NOMO-1 treated with dmso at 0.1 percent for 144 hours (cell line): ENCODE results near the gene PIEZO1.
A peak's percentile ranks its signal among the peaks of the same experiment; 100 is the strongest.

Source experiments
- DNase-seq: peaks from one replicate; lab custom pipeline; 2025; ENCODE audit not compliant: unreplicated experiment; lab: John Stamatoyannopoulos, UW

Gene PIEZO1

DNA sequence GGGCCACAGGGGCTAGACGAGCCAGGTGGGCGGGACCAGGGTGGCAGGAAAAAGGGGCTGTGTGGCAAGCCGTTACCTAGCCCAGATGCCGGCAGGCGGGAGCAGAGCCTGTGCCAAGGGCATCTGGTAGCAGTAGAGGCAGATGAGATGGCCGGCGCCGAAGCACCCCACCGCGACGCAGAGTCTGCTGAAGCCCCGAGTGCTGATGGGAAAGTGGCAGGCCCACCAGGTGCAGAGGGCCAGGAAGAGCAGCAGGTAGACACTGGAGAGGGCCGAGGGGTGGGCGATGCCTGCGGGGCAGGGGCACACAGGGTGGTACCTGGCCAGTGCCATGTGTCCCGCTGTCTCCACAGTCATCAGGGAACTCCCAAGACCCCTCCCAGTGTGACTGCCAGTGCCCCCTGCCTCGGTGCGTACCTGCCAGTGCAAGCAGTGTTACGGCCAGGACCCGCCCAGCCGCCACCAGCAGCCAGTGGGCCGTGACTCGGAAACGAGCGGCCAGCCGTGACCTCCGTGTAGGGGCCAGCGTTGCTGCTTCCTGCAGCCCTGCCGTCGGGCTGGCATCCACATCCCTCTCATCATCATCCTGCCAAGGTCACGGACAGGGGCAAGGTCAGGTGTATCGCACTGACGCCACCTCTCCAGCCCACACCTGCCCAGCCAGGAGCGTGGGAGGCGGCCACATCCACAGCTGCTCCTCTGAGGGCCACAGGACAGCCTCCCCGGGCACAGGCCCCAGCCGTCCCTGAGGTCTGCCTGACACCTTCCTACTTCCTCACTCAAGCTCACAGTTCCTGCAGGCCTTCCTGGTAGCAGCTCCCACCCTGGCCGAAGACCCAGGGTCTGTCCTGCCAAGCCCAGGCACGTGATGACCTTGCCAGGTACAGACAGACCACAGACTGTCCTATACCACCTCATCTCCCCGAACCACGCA, 46.6 kb downstream of the PIEZO1 start:
- DNase-seq: no peak

DNA sequence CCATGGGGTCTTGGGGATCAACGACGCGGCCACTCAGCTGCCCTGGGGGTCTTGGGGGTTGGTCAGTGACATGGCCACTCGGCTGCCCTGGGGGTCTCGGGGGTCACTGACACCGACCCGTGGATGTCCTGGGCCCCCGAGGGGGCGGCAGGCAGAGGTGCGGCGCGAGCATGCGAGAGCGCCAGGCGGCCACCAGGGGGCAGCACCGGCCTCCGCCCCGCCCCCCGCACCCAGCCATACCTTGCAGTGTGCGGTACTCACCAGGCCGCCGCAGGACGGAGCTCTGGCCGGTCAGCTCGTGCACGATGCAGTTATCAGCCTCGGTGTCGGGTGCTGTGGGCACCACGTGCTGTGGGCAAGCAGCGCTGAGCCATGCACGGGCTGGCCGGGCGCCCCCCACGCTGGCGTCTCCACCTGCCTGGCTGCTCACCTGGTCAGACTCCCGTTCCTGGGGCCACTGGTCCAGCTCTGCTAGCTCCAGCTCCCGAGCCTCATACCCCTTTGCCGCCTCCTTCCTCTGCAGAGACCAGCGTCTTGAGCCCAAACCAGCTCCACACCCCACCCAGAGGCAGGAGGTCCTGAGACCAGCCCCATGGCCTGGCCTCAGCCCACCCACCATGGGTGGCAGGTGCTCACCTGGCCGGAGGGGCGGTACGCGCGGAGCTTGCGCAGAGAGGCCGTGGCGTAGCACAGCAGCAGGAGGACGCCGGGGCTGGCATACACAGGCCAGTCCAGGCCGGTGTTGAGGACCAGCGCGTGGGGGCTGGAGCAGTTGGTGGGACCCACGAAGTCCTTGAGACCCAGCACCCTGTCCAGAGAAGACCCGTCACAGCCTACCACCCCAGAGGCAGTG, 47.5 kb downstream of the PIEZO1 start:
- peak; percentile 76 for DNase-seq

DNA sequence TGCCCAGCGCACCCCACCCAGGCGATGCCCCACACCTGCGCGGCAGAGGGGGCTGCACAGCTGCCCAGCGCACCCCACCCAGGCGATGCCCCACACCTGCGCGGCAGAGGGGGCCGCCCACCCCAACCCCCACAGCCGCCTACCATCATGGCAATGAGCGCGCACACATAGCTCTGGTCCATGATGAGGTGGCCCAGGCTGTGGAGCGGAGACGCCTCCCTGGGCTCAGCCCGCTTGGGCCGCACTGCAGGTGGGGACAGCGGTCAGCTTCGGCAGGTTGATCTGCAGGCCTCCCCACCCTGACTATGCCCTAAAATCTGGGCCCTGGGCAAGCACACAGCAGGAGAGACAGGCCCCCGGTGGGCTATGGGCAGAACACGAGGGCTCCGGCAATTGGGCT, 48.5 kb downstream of the PIEZO1 start:
- DNase-seq: no peak

DNA sequence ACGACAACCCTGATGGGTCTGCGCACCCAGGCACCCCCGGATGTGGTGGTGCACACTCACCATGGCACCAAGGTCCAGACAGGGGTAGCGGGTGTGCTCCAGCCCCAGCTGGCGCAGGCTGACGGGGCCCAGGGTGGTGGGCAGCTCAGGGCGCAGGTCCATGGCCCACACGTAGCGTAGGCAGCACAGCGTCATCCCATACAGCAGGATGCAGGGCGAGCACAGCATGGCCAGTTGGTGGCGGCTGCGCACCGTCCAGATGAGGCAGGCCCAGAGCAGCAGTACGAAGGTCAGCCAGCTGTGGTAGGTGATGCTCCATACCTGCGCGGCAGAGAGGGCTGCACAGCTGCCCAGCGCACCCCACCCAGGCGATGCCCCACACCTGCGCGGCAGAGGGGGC, 48.9 kb downstream of the PIEZO1 start:
- DNase-seq: no peak

DNA sequence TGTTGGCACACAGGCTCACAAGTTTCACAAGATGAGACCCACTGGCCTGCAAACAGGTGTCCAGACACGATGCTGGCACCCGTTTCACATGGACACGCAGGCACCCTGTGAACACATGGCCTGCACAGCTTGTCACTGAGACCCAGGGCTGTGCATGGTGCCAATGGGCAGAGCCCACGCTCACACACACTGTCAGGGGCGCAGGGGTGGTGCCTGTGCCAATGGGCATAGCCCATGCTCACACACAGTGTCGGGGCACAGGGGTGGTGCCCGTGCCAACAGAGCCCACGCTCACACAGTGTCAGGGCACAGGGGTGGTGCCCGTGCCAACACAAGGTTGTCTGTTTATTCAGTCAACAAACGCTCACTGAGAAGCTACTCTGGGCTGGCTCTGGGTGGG, 49.4 kb downstream of the PIEZO1 start:
- DNase-seq: no peak

DNA sequence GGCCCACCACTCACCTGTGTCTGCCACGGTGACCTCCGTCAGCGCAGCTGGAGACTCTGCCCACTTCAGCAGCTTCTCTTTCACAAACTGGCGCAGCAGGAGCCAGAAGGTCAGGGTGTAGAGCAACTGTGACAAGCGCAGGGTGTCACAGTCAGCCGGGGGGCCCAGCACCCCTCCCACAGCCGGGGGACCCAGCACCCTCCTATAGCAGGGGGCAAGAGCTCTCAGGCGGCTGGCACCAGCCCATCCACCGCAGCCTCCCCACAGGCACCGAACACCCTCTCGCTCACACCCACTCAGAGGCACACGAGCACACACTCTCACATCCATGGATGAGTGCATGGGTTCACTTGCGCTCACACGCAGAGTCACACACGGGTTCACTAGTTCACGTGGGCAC, 49.9 kb downstream of the PIEZO1 start:
- DNase-seq: no peak

DNA sequence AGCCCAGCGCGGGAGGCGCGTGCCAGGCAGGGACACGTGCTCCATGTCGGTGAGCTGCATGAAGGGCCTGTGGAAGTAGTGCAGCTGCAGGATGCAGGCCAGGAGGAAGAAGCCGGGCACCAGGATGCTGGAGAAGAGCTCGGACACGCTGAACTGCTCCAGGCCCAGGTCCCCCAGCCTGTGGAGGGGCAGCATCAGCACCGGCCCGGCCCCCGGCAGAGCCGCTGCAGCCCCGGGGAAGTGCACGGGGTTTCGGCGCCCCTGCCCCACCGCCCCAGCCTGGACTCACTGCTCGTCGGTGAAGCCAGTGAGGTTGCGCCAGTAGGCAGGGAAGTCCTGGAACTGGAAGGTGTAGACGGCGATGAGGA, 50.7 kb downstream of the PIEZO1 start:
- DNase-seq: no peak

DNA sequence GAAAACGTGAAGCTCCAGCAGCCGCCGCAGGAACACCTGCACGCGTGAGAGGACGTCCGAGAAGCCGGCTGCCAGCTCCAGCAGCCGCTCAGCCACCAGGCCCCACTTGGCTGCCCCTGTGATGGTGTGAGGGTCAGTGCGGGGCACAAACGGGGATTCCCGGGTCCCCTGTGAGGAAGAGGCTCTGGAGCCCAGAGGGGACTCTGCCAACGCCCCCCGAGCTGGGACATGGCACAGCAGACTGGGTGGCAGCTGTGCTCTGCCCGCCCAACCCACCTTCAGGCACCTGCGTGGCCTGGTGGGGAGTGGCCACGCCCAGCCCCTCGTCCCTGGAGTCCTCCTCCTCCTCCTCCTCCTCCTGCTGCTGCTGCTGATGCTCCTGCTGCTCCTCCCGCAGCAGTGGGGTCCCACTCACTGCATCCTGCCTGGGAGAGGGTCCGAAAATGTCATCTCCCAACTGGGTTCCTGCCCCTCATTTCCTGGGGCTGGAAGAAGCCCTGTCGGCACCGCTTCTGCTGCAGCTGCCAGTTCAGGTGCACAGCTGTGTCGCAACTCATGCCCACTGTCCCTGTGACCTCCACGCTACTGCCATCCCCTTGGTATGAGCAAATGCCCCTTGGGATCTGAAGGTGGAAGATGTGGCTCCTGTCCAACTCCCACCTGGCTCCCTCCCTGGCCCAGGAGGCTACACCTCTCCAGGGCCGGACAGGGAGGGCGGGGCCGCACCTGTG, 51.2 kb downstream of the PIEZO1 start:
- DNase-seq: no peak

DNA sequence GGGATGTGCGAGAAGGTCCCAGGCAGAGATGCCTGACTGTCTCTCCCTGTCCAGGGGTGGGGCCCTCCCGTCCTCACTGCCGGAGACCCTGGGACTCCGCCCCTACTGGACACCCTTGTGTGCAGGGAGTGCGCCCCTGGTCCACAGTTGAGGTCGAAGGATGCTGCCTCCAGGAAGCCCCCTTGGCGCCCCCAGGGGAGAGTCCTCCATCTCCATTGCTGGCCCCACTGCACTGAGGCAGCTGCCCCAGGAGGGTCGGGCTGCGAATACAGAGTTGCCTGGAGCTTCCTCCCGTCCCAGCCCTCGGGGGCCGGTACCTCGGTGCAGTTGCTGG, 52.1 kb downstream of the PIEZO1 start:
- no peak for DNase-seq

DNA sequence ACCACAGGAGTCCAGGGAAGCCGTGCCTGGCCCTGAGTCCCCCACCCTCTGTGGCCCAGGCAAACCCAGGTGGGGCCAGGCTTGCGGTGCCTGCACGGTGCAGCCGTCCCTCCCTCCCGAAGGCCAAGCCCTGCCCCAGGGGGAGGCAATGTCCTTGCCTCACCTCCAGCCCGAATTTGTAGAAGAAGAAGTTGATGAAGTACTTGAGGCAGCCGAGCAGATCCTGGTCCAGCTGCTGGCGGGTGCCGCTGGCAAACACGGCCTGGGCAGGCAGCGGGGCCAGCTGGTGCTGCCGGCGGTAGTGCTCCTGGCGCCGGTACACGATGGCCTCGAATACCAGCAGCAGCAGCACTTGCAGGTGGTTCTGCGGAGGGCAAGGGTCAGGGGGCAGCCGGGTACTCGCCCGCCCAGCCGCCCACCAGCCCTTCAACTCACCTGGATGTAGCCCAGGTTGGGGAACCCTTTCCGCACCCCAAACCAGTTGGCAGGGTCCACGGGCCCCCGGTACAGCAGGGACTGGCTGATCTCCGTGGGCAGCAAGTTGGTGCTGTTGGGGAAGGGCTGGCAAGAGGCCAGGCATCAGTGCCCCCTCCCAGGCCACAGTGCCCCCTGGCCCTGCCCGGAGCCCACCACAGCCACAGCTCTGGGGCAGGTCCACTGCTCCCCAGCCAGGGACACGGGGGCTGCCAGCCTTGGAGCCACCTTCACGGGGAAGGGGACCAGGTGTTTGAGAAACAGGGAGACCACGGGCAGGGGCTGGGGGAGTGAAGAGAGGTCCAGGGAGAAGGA, 52.7 kb downstream of the PIEZO1 start:
- DNase-seq: no peak

DNA sequence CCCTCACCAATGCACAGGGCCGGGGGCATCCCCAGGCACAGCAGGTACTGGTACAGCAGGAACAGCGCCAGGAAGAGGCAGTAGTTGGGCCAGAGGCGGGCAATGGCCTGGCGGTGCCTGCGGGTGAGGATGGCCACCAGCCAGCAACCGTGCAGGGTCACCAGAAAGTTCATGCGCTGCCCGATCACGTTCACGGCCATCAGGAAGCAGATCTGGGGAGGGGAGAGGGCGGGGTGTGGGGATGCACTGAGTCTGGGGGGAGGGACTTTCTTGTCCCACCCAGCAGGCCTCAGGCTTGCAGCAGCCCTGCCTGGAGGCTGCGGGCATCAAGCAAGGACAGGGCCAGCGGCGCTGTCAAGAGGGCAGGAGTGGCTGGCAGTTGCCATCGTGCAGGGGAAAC, 53.3 kb downstream of the PIEZO1 start:
- no peak for DNase-seq

DNA sequence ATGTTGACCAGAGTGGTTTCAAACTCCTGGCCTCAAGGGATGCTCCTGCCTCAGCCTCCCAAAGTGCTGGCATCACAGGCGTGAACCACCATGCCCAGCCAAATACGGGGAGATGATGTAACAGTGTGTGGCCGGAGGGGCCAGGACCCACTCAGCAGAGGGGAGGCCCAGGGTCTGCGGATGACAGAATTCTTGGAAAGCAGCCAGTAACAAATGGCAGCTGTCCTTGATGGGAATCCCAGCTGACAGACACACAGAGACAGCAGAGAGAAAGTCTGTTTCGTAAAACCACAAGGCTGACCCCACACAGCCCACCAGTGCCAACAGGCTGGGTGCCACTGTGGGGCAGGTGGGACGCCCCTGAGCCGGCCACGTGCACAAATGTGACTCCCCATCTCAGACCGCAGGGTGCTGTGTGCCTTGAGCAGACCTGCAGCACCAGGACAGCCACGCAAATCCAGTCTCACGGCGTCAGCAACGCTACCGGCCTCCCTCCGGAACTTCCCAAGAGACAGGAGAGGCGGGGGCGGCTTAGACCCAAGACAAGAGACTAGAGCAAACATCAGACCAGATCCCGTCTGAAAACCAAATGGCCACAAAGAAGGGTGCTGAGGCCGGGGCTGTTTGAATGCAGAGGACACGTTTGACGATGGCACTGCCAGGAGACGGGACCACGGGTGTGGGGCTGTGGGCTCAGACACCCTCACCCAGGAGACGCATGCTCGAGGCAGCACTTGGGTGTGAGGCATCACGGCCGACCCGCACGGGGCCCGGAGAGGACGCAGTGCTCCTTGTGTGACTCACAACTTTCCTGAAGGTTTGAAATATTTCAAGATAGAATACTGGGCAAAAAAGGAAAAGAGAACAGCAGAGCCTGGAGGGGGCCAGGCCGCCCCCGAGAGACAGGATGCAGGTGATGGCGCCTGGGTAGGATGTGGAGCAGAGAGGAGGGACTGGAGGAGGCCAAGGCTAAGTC, 54.1 kb downstream of the PIEZO1 start:
- no peak for DNase-seq

DNA sequence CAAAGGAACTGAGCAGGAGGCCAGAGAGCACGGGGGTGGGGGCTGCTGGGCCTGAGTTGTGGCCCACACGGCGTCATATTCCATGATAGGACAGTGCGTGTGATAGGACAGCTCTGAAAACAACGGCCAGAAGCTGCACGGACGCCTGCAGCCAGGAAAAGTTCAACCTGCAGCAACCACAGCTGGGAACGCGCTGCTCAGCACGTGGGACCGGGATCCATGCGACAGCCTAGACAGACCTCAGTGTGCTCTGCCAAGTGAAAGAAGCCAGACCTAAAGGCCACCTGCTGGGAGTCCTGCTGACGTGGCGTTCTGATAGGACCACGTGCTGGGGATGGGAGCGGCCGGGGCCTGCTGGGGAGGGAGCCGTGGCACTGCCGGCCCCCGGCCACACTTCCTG, 57.1 kb downstream of the PIEZO1 start:
- no peak for DNase-seq

DNA sequence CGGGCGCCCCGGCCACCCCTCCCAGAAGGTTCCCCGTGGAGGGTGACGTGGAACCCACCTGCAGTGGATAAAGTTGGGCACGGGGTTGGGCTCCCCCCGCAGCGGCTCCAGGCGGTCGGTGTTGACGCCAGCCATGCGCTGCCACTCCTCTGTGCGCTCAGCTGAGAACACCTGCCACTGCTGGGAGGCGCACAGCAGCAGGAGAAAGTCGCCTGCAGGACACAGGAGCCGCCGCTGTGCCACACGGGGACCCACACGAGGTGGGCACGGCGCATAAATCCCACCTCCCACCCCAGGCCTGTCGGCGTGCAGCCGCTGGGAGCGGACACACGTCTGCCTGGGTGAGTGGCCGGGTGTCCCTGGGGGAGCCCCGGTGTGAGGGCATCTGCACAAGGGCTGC, 58.0 kb downstream of the PIEZO1 start:
- DNase-seq: no peak

DNA sequence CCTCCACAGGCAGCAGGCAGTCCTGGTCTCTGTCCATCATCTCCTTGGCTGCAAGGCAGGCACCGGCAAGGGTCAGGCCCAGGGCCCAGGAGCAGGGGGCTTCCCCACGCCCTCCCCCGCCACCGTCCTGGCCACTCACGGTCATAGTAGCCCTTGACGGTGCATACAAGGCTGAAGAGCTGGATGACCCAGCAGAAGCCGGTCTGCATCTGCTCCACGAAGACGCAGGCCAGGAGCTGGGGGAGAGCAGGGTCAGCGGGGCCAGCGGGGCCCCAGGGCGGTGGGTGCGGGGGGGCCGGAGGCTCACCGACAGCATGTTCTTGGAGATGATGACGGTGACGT, 58.6 kb downstream of the PIEZO1 start:
- no peak for DNase-seq

DNA sequence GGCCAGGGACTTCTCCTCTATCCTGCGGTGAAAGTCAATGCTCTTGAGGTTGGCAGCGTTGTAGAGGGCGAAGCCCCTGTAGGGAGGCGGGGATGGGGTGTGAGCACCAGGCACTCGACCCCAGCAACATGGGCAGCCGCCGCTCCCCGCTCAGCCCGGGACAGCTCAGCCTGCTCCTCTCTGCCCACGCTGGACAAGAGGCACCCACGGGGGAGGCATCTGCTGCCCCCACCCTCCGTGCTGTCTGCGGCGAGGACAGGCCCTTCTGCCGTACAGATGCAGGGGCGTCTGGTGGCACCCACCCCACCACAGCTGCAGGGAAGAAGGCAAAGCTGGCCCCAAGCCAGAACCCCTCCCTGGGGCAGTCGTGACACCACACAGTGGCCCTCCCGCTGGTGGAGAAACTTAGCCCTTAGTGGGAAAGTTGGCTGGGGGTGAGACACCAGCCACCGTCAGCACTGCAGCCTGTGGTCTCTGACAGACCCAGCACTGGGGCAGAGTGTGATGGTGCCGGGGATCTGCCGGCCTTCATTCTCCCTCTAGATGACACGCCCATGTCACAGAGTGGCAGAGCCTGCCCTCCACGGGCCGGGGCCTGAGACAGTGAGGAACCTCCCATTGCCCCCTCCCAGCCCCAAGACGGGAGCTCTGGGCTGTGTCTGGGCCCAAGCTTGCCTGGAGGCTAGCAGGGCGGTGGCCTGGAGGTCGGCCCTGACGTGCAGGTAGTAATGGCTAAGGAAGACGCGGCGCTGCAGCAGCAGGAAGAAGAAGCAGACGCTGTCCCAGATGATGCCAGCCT, 59.2 kb downstream of the PIEZO1 start:
- no peak for DNase-seq

DNA sequence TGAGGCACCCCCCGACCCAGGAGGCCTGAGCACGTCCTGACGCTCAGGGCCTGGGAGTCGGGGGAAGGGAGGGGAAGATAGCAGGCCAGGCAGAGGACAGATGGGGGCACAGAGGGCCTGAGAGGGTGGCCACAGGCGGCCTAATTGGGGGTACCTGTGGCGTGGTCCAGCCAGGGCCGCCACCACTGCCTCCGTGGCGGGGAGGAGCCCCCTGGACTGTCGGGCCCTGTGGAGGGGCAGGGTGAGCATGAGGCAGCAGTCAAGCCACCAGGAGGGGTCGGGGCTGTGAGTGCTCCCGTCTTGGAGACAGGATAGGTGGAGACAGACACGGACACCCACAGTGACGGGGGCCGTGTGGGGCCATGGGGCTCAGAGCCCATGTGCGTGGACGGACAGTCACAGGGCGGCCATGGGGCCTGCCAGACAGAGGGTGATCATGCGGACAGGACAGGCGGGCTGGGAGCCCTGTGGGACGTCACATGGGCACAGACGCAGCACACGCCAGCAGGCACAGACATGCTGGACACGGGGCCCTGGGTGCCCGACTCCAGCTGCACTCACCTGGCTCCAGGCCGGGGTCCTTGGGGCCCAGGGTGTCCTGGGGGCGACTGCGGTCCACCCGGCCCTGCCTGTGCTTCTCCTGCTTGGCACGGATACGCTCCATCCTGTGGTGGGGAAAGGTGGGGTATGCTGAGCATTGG, 60.0 kb downstream of the PIEZO1 start:
- no peak for DNase-seq

DNA sequence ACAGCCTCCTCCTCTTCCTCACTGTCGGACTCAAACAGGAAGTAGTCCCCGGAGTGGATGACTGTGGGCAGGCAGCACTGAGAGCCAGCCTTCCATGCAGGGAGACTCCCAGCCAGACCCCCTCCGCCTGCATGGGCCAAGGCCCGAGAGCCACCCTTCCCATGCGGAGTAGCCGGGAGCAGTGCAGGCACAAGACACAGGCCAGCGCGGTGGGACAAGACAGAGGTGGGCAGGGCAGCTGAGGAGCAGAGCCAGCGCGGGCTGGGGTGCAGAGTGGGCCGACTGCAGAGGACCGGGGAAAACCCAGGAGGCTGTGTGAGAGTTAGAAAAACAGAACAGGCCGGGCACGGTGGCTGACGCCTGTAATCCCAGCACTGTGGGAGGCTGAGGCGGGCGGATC, 61.1 kb downstream of the PIEZO1 start:
- DNase-seq: no peak
